Thyroid gland (tissue), 4 donors: ENCODE results near the gene KLHL4. TPM values are rescaled to one million over a fixed set of nuclear protein-coding genes. Genes with fewer than 3 reads are reported as not detected.
A peak's percentile ranks its signal among the peaks of the same experiment; 100 is the strongest.
"Not testable (repeated sequence)": the region's sequence is repeated elsewhere in the genome, so short reads cannot be mapped to it uniquely, and the experiment has no call there.

Experiments used
- DNase-seq, 2 donors: peaks; one replicate each; pipeline ENCODE4 v3.0.0-alpha.2; 2019
- H3K27ac ChIP-seq, 3 donors: fragments of 200-600 bp; sonication (generic); 1 replicate in 2 of 3; 2 replicates in 1 of 3; pipeline ENCODE4 v1.5.1; 2016 to 2019; ENCODE audit warnings: mild to moderate bottlenecking in 1 of 3, moderate library complexity in 1 of 3
- H3K27me3 ChIP-seq: fragments of 200-600 bp; sonication (generic); one replicate; pipeline ENCODE4 v1.5.1; 2019
- H3K36me3 ChIP-seq, 2 donors: fragments of 200-600 bp; sonication (generic); one replicate each; pipeline ENCODE4 v1.5.1; 2016 to 2019
- H3K4me1 ChIP-seq, 2 donors: fragments of 200-600 bp; sonication (generic); one replicate each; pipeline ENCODE4 v1.5.1; 2017 to 2019
- H3K4me3 ChIP-seq, 3 donors: fragments of 200-600 bp; sonication (generic); replicated peaks in 1 of 3; 1 replicate in 2 of 3; 2 replicates in 1 of 3; pipeline ENCODE4 v1.5.1; 2016; ENCODE audit warnings: mild to moderate bottlenecking in 1 of 3
- H3K9me3 ChIP-seq: fragments of 200-600 bp; sonication (generic); one replicate; pipeline ENCODE4 v1.5.1; 2017
- CTCF ChIP-seq, 6 experiments: fragments of 200-600 bp in 3 of 6; fragments of 450-650 bp in 3 of 6; sonication (generic) in 3 of 6; IDR thresholded peaks; one replicate each; pipeline ENCODE4 v1.5.1; 2016 to 2019; ENCODE audit warnings: antibody characterized with exemption in 6 of 6, mild to moderate bottlenecking in 2 of 6, inconsistent platforms in 1 of 6, moderate library complexity in 1 of 6
- POLR2A ChIP-seq, 2 donors: fragments of 450-650 bp; IDR thresholded peaks; one replicate each; pipeline ENCODE4 v1.6.1; 2017; ENCODE audit warnings: antibody characterized with exemption in 2 of 2, mild to moderate bottlenecking in 2 of 2, moderate library complexity in 1 of 2
- WGBS, 2 donors: methylation state at CpG; one replicate each; pipeline ENCODE4 v1.1.5; 2017; 5-methylcytosine and 5-hydroxymethylcytosine counted together
- intact Hi-C: fragments of 100-400 bp; cut with DNase I; formaldehyde crosslinking; loops from one replicate; pipeline ENCODE4 v1.15.1; 2023
- total RNA-seq, 4 donors: library from RNA; depleted of rRNA; stranded (reverse); fragments of >200 nt; gene quantifications; one replicate each; pipeline ENCODE4 v1.2.3, GENCODE V29; 2016

Gene KLHL4
- total RNA-seq, 4 donors from 2014 or later, result 1.5 to 4.2 (median 2.8) TPM

- TF ChIP-seq CTCF (IDR thresholded peaks at IDR 0.05) (no peak), POLR2A (IDR thresholded peaks at IDR 0.05) (no peak)
- Histone ChIP-seq H3K27me3 (no peaks in the 10 kb centered on the region), H3K4me3 (no peak overlapping the region), H3K9me3 (no peaks in the 10 kb centered on the region), H3K27ac (no peak overlapping the region), H3K36me3 (no peaks in the 10 kb centered on the region), H3K4me1 (no peaks in the 10 kb centered on the region)
- intact Hi-C loops, result no loop called here
- DNase-seq, result no peak
- WGBS, 2 donors, result 93 to 100% methylated on average over 1 to 2 of the region's 3 CpGs
Observed at GRCh38 chrX:87636533-87636932, 118.9 kb downstream of the KLHL4 start.

- H3K27ac ChIP-seq, H3K27me3 ChIP-seq, DNase-seq, H3K9me3 ChIP-seq, H3K4me1 ChIP-seq, H3K36me3 ChIP-seq, intact Hi-C loops, H3K4me3 ChIP-seq: not testable (repeated sequence)
- 86 to 94% methylated on average over 1 to 4 of the region's 4 CpGs for WGBS, 2 donors
Observed at GRCh38 chrX:87641439-87641838, 123.8 kb downstream of the KLHL4 start.

- Histone ChIP-seq H3K4me3 (no peak overlapping the region), H3K9me3 (no peaks in the 10 kb centered on the region), H3K36me3 (no peaks in the 10 kb centered on the region), H3K27me3 (no peaks in the 10 kb centered on the region), H3K27ac (no peak overlapping the region), H3K4me1 (no peaks in the 10 kb centered on the region)
- no peak for DNase-seq
- intact Hi-C loops, result no loop called here
- WGBS, 2 donors, result 87% methylated on average over 6 of the region's 6 CpGs
- TF ChIP-seq POLR2A (IDR thresholded peaks at IDR 0.05) (no peak), CTCF (IDR thresholded peaks at IDR 0.05) (no peak)
Observed at GRCh38 chrX:87661761-87662160, 144.2 kb downstream of the KLHL4 start.

- H3K4me1 ChIP-seq, result no peaks in the 10 kb centered on the region
- H3K27me3 ChIP-seq, result no peaks in the 10 kb centered on the region
- H3K27ac ChIP-seq, result no peak overlapping the region
- TF ChIP-seq POLR2A (IDR thresholded peaks at IDR 0.05) (no peak), CTCF (IDR thresholded peaks at IDR 0.05) (no peak)
- H3K9me3 ChIP-seq, result no peaks in the 10 kb centered on the region
- intact Hi-C loops, result no loop called here
- no peak for DNase-seq
- H3K36me3 ChIP-seq, result no peaks in the 10 kb centered on the region
- H3K4me3 ChIP-seq, result no peak overlapping the region
Observed at GRCh38 chrX:87663421-87663820, 145.8 kb downstream of the KLHL4 start.

- DNase-seq, result no peak
- 6 to 7% methylated on average over 2 of the region's 2 CpGs for WGBS, 2 donors
- intact Hi-C loops, result no loop called here
- Histone ChIP-seq H3K9me3 (no peaks in the 10 kb centered on the region), H3K27ac (no peak overlapping the region), H3K4me1 (no peaks in the 10 kb centered on the region), H3K36me3 (no peaks in the 10 kb centered on the region), H3K4me3 (no peak overlapping the region), H3K27me3 (no peaks in the 10 kb centered on the region)
- TF ChIP-seq POLR2A (IDR thresholded peaks at IDR 0.05) (no peak), CTCF (IDR thresholded peaks at IDR 0.05) (peak in 2 of 6 experiments; percentile 16 to 19)
Observed at GRCh38 chrX:87664381-87664780, 146.8 kb downstream of the KLHL4 start.

- 75 to 89% methylated on average over 1 of the region's 1 CpG for WGBS, 2 donors
- intact Hi-C loops, result no loop called here
- H3K27ac ChIP-seq, result no peak overlapping the region
- H3K36me3 ChIP-seq, result no peaks in the 10 kb centered on the region
- H3K27me3 ChIP-seq, result no peaks in the 10 kb centered on the region
- no peak overlapping the region for H3K4me3 ChIP-seq
- no peaks in the 10 kb centered on the region for H3K9me3 ChIP-seq
- no peak for DNase-seq
- no peak for TF ChIP-seq CTCF (IDR thresholded peaks at IDR 0.05)
- TF ChIP-seq POLR2A (IDR thresholded peaks at IDR 0.05), result no peak
- H3K4me1 ChIP-seq, result no peaks in the 10 kb centered on the region
Observed at GRCh38 chrX:87679849-87680248, 162.2 kb downstream of the KLHL4 start.
